ENCODE measurements around the gene ZNF414.

- no peak for TF ChIP-seq CTCF (IDR thresholded peaks at IDR 0.05; ENCODE audit: low read length)
- TF ChIP-seq EZH2 (optimal IDR thresholded peaks at IDR 0.05; ENCODE audit: low read depth, low read length), result no peak
These were observed 15.5 kb upstream of the ZNF414 start for GRCh38 chr19:8529369-8530006.

Measured in MM.1S (cell line).